Ammon's horn (tissue), 1 donor: ENCODE data around the gene TOMM20.

Source experiments
- DNase-seq: peaks from one replicate; pipeline ENCODE4 v3.0.0-alpha.2; 2016; ENCODE audit warnings: low spot score

The TOMM20 gene

DNA sequence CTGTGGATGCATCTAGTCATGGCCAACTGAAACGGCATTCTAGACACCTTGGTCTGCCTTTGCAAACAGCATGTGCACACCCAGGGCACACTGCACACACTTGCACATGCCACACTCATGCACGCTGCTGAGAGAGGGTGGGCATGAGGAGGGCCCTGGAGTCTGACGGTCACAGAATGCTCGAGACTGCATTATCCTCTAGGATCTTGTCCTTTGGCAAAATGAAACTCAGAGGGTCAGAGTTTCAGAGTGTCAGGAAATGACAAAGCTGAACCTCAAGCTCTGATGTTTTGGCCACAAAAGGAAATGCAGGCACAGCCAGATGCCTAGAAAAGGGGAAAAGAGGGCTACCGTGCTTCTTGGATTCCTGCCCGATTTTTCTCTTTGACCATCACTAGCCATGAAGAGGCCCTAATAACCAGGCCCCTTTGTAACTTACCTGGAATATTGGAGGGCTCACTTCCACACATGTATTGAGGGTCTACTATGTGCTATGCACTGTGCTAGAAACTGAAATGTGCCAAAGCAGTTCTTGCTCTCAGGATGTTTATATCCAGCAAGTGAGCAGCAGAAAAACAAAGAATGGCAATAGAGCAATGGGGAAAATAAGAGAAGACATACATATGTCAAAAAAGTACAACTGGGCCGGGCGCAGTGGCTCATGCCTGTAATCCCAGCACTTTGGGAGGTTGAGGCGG is 65.4 kb downstream of the TOMM20 start:
- no peak for DNase-seq

DNA sequence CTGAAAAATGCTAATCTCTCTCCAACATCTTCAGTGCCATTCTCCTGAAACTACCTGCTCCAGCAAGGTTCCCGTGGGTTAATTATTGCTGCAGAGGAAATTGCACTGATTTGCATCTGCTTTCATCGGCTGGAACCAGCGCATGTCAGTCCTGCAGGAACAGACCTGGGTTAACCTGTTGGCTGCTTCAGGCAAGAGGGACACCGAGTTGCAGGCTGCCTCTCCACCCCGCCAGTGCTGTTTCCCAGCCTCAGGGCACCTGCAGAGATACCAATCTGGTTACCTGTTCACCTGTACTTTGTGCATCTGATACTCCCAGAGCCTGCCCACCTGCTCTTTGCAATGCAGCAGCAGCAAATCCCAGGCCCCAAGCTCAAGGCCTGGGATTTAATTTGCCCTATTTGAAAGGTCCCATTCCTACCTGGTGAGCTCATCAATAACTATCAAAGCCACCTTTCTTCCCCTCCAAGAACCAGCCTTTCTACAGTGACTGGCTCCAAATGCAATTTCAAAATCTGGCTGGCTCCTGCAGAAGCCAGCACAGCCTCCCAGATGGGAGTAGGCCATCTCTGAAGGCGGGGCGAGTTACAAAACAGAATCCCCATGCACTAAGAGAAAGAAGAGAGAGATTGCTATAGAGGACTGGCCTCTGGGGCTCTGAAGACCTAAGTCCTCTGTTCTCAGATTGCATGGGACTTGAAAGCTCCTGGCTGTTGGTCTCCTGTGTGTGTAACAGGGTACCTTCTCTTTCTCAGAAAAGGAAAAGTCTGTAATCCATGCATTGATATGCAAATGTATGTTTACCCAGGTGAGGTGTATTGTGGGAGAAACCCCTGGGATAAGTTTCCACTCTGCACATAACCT is 67.8 kb downstream of the TOMM20 start:
- no peak for DNase-seq
